Activated effector memory CD4-positive, alpha-beta T cell treated with Interleukin-2 at 50 U/mL for 16 hours (primary cell): ENCODE measurements around the gene RARA.
"Not testable (repeated sequence)": the region's sequence is repeated elsewhere in the genome, so short reads cannot be mapped to it uniquely, and the experiment has no call there.

Experiments used
- DNase-seq: peaks from one replicate; pipeline ENCODE4 v3.0.0-alpha.2; 2020

The RARA gene

DNA sequence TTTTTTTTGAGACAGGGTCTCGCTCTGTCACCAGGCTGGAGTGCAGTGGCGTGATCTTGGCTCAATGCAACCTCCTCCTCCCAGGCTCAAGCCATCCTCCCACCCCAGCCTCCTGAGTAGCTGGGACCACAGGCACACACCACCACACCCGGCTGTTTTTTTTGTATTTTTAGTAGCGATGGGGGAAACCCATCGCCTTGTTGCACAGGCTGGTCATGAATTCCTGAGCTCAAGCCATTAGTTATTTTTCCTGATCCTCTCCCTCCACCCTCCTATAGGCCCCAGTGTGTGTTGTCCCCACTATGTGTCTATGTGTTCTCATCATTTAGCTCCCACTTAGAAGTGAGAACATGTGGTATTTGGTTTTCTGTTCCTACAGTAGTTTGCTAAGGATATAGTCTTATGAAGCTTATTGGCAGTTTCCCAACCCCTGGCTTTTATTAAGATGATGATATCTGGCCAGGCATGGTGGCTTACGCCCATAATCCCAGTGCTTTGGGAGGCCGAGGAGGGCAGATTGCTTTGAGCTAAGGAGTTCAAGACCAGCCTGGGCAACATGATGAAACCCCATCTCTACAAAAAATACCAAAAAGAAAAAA, 9.7 kb upstream of the RARA start:
- not testable (repeated sequence) for DNase-seq

DNA sequence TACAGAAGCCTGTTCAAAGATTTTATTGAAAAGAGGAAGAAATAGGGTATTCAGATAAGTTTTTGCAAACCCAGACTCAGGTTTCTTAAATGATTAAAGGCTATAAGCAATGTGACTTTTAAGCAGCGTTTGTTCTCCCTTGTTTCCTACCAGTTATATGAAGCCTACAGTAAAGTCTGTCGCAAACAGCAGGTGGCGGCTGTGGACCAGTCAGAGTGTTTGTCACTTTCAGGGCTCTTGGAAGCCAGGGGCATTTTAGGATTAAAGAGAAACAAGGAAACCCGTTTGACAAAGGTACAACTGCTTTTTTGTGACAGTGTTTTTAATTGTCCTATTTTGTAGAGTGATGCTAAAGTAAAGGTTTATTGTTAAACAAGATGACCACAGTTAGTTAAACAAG, 7.7 kb upstream of the RARA start:
- DNase-seq, result no peak

DNA sequence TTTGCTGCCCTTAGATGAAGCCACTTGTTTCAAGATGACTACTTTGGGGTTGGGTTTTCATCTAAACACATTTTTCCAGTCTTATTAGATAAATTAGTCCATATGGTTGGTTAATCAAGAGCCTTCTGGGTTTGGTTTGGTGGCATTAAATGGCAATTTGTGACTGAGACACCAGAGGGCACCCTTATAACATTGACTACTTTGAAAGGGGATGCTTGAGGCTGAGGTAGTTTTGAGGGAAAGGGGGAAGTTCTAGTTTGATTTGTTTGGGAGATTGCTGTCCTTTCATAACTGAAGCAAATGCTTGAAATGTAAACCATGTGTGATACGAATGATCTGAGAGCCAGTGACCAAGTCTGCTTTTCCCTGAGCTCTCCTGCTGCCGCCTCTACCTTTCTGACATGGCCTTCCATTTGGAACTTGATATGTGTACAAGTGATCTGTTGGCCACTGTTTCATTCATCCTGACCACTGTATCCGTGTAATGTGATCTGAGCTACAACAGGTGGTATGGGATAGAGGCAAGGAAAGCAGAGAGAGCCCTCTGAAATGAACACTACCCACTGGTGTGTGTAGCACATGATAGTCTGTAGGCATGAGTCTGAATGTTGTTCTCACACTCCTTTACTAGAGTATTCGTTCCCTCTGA, 5.8 kb upstream of the RARA start:
- DNase-seq, result no peak

DNA sequence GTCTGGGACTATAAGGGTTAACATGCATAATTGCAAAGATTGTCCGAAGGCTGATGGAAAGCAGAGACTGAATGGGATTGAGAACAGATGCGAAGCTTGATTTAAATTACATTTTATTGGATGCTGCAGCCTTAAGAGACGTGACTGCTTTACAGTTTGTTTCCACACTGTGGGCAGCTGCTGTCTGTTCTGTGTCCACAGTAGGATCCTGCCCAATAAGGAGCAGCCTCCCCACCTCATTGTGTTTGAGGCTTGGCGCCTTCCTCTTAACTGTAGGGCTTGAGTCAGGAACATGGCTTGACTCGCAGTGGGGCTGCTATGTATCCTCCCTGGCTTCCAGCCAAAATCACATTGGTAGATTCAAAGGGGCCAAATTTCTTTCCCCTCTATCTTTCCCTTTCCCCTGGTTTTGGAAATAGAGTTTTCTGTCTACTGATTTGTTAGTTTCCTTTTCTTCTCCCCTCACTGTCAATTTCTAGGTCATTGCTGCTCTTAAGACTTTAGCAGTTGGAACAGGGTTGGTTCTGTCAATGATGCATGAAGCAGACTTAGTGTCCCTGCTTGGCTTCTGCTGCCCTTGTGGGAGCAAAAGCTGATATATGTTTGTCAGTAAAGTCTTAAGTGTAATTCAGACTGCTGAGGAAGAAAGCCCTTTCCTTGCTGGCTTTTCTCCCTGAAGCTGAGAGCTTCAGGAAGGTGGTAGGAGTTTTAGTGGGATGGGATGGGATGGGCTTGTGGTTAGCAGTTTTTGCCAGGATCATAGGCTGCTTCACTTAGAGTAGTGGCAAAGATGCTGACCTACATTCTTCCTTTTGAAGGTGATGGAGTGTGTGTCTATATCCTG, 5.0 kb upstream of the RARA start:
- no peak for DNase-seq

DNA sequence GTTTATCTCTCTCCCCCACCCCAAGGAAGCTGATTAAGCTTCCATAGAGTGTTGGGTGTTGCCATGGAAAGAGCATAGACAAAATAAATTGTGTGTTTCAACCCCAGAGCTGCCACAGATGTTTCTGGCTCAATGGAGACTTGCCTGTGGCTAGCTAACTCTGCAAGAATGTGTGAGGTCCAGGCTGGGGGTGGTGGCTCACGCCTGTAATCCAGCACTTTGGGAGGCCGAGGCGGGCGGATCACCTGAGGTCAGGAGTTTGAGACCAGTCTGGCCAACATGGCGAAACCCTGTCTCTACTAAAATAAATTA, 4.5 kb upstream of the RARA start:
- not testable (repeated sequence) for DNase-seq

DNA sequence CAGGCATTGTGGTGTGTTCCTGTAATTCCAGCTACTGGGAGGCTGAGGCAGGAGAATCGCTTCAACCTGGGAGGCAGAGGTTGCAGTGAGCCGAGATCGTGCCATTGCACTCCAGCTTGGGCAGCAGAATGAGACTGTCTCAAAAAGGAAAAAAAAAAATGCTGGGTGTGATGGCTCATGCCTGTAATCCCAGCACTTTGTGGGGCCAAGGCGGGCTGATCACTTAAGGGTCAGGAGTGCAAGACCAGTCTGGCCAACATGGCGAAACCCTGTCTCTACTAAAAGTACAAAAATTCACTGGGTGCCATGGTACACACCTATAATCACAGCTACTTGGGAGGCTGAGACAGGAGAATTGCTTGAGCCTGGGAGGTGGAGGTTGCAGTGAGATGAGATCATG, 4.1 kb upstream of the RARA start:
- DNase-seq, result not testable (repeated sequence)

DNA sequence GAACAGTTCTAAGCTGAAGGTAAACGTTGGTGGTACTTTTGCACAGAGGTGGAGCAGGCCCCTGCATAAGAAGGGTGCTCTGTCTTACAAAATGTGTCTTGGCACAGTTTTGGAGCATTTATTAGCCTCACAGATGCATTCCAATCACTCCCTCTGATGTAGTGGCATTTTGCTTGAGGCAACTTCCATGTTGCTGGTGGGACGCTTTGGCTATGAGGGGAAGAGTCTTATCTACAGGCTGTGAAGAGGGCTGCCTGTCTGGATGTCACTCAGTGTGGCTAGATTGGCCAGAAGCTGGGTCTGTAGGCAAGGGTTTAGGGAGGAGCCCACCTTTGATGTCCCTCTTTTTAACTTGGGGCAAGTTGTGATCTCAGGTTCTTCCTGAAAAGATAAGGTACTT, 2.6 kb upstream of the RARA start:
- no peak for DNase-seq

DNA sequence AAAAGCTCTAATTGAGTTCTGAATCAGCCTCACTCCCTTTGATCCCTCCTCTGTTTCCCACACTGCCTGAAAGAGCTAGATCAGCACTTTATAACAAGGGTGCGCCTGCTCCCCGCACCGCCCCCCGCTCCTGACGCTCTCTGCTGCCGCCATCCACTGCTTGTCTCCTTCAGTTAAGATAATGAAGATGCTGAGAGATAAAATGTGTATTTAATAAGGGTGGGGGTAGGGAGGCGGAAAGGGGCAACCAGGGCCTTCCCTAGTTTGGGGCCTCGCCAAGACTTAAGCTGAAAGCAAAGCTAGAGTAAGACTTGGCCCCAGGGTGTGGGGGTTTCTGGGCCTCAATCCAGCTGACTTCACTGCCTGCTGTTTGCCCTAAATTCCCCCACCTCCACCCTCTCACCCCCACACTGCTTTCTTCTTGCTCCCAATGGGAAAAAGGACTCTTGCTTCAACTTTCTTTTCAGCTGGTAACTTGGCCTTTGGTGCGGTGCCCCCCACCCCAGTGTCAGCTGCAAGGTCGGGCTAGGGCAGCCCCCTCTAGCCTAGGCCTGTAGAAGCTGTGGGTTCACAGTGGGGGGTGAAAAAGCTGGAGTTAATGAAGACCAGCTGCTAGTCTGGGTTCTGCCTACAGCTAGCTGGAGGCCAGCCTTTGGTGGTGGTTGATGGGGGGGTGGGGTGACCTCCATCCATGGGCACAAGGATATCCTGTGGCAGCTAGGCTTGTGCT, 1.8 kb upstream of the RARA start:
- DNase-seq, result no peak

DNA sequence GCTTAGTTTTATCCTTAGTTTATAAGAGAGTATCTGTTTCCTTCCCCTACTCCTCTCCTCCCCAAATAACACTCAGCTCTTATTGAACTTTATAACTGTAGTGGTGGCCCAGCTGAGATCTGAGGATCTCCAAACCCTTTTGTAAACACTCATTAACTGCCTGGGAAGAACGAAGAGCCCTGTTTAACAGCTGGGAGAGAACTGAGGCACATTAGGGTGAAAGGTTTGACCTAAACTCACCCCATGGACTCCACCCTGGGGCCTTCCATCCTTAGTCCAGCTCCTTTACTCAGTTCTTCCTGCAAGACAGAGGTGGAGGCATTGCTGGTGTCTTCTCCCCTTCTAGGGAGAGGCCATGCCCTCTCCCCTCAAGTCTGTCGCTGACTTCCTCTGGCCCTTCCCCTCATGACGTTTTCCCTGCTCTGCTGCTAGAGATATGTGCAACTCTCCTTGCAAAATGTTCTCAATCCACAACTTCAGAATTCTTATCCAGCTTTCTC, 1.2 kb upstream of the RARA start:
- DNase-seq, result no peak

DNA sequence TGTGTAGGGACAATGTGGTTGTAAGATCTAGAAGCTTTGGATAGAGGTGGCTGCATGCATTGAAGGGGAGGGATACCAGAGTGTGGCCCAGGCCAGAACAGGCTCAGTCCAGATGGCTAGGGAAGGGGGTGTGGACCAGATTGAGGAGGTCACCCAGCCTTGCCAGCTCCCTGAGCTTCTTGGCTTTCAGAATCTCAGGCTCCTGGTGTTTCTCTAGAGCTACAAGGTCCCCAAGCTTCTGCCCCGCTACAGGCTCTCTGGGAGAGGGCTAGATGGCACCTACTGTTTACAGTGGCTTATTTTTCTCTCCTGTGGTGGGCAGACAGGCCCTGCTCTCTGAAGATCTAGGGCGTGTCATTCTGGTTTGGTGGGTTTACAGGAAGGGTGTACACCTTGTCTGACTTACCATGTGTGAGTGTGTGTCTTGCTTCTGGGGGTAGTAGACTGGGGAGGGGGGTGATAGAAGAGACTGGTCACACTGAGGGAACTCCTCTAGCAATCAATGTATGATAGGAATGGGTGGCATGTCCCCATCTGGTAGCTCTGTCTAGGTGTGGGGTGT, 1.1 kb downstream of the RARA start:
- no peak for DNase-seq

DNA sequence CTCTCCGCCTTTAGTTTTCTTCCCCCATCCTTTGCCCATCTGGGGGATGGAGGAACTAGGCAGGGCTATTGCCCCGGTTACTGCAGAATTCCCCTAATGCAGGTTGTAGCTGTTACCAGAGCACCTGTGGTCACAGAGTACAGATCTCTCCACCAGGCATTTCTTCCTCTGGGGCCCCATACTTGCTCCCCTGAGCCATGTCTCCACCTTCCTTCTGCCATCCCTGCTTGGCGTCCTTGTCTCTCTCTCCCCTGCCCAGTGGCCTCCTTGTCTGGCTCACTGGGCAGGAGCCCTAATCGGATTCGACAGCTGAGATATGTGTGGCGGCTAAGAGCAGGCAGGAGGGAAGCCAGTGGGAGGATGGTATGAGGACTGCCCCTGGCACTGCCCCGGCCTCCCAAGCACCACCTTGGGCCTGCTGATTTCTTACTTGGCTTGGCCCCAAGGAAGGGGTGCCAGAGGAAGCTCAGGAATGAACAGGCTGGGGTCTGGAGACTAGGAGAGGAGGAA, 2.0 kb downstream of the RARA start:
- no peak for DNase-seq

DNA sequence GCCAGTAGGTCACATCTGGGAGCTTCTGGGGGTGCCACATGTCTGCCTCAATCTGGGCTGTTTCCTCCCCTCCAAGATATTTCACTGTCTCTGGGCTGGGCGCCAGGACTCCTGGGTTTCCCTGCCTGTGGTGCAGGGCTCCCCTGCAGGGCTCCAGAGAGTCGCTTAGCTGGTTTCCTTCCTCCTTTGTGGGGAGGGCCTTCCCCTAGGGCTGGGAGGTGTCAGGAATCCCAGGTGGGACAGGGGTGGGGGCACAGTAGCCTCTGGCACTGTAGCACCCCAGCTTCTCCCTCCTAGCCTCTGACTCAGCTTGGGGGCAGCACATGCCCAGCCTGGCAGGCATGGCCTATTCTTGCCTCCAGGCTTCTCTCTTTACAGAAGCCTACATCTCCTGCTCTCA, 2.6 kb downstream of the RARA start:
- no peak for DNase-seq

DNA sequence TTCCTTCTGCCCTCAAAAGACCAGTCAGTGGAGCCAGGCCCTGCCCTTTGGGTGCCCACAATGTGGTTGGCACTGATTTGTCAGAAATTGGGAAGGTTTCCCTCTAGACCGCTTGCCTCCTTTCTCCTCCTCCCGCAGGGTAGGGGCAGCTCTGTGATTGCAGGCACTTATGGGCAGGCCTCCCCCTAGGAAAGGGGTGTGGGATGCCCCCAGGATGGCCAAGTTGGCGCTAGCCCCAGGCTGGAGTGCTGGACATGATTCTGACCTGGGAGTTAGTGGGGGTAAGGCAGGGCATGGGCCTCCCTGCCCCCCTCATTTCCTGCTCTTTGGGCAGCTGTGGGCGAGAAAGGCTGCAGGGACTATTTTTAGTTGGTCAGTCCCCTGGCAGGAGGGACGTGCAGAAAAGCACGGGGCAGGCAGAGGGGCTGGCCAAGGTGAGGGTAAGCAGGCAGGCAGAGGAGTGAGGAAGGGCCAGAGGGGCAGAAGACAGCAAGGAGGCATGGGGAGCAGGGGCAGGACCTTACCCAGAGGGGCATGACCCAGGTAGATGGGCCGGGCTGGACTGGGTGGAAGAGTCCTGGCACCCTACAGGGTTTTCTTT, 3.3 kb downstream of the RARA start:
- DNase-seq, result no peak

DNA sequence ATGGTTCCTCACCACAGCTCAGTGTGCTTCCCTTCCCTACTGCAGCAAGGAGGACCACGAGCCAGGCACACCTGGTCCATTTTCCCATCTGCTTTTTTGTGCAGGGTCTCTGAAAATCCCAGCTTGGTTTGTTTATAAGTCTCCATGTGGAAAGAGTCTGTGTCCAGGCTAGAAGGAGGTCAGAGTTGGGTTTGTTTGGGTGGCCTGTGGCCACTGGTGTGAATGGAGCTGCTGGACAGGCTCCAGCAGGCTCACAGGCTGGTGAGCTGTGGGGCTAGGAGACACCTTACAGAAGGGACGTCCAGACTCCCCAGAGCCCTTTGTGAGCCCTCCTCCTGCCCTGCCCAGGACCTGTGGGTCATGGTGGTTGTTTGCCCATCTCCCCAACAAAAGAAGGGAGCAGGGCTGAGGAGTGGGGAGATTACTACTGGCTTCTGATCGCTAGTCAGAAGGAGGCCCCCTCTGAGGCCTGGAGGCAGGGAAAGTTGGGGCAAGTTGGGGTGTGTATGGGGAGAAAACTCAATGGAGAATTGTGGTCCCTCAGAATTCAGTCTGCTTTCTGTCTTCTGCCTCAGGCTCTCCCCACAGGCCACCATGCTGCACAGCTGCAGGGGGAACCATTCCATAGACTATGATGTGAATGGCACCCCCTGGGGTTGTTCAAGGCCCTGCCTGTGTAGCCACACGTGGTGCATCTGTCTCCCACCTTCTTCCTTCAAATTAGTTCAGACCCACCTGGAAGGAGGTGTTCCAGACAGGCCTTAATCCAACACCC, 4.1 kb downstream of the RARA start:
- DNase-seq, result no peak

DNA sequence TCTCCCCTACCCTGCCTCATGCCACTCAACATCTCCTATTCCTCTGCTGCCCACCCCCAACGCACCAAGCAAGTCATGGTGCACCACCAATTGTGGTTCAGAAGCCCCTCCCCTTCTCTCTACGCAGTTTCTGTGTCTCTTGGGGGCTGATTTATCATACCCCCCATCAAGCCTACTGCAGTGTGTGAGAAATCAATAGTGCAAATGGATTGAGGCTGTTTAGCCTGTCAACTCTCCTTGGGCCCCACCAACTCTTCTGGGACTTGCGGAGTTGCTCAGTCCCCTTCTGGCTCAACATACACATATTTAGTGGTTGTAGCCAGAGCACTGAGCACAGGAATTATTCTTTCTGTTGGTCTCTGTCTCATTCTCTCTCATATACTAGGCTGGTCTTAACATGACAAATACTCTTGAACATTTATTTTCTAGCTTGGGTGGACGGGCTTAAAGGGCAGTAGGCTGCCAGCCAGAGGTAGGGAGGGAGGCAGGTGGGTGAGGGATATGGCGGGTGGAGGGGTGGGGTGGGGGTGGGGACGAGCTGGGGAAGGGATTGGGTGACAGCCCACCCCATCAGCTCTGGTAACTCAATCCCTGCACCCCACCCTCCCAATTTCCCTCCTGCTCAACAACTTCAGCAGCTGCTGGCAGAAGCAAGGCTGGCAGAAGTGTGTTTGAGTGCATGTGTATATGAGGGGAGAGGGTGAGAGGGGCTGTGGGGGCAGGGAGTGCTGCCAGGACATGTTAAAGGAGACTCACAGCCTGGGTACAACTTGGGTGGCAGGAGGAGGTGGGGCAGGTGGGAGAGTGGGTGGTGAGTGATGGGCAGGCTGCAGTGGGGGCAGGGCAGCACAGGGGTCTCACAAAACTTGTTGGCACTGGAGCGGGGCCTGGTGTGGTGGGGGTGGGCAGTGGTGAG, 4.9 kb downstream of the RARA start:
- DNase-seq, result no peak

DNA sequence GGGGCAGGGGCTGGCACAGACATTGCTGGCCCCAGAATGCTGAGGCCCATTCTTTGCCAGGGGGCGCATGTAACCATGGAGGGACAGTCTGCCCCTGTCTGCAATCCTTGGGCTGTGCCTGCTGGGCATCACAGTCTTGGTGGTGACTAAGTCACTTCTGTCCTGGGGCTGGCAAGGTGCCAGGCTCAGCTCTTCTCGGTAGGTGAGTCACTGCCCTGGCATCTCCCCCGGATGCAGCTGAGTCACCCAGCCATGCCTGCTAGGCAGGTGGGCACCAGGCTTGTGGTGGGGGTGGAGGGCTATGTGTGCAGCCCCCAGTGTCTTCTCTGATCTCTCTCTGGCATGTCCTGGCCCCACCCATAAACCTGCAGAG, 5.6 kb downstream of the RARA start:
- DNase-seq, result peak; percentile 87

DNA sequence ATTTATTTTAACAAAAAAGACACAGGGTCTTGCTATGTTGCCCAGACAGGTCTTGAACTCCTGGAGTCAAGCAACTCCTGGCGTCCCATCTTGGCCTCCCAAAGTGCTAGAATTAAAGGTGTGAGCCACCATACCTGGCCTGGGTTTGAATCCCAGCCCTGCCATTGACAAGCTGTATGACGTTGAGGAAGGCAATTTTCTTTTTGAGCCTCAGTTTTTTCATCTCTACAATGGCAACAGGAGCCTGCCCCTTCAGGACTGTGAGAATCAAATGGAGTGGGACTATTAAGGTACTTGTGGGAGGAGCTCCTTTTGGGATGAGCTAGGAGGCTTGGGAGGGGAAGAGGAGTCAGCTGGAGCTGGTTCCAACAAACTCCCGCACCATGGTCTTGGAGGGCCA, 6.2 kb downstream of the RARA start:
- DNase-seq, result no peak

DNA sequence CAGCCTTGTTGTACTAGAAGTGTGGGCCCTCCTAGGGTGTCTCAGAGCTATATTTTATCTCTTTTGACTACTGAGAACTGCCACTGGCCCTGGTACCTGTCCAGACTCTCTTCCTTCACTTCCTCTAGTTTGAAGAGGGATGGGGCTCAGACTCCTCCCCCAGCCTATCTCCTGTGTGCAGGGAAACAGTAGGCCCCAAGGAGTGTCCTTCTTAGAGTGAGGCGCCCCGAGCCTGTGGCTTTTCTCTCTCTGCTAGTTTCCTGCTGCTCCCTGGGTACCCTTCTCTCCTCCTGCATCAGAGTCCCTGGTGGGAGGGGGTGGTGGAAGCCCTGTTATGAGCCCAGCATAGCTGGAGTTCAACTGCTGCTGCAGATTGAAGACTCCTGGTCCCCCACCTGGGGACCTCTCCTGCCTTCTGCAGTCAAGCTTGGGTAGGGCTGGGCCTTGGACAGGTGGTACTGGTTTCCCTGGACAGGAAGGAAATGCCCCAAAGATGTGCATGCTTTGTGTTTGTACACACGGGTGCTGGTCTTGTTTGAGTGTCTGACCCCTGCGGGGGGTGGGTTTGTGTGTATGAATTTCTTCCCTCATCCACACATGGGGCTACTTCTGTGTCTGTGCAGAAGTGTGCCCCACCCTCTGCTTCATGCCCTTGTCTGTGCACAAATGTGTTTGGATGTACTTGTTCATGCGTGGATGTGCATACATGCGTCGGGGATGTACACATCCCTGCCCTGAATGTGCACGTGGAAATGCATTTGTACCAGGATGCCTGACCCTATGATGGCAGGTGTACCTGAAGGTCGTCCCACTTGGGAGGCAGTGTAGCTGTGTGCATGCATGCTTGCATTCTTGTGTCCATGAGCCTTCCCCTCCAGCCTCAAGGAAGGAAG, 6.9 kb downstream of the RARA start:
- DNase-seq, result no peak

DNA sequence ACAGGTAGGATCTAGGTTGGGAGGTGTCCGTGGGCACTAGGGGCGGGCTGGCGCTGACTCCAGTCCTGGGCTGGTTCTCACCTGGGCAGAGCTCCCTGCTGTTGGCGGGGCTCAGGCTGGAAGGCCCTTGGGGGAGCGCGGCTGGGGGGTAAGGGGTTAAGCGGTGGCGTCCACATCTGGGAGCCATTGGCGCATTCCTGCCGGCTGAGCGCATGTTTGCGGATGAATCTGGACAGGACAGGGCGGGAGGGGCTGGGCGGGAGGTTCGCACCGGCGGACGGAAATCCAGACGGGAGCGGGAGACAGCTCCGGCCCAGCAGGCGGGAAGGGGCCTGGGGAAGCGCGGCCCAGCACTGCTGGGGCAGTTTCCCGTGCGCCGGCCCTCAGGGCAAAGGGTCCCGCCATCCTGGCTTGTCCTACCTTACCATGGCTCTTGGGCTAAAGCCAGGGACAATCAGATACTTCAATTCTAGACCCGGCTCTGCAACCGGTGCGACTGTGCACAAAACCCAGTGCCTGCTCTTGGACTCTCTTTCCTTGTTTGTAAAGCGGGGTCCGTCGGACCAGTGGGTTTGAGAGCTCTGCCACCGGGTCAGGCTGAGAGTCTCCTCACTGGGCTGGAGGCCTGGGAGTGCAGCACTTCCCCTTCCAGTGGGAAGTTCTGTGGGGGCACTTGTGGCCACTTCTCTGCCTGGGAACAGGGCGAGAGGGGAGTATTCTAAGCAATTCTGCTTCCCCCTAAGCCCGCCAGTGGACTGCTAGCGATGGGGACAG, 7.8 kb downstream of the RARA start:
- no peak for DNase-seq
